Inflammatory macrophage treated with lipopolysaccharide for 1 hour (primary cell): ENCODE results near the gene U2AF2.

ENCODE experiments used
- DNase-seq, 2 donors: peaks; one replicate each; pipeline ENCODE4 v3.0.0-alpha.2; 2020 to 2022

U2AF2 gene

GRCh38 chr19:55654868-55655647 is at the start of gene U2AF2:
Gene U2AF2, plus strand, starts transcription at chr19:55655035. Its CDS starts 70 bp downstream, at chr19:55655105.
- peak; percentile 85 to 96 for DNase-seq

GRCh38 chr19:55605207-55605636 is 49.6 kb upstream of the U2AF2 start:
- DNase-seq: peak; percentile 97 to 98

- peak; percentile 73 to 81 for DNase-seq
Observed at GRCh38 chr19:55605637-55606470, 49.0 kb upstream of the U2AF2 start, which contains the start of gene ZNF865. Gene ZNF865, plus strand, starts transcription at chr19:55605647. Its CDS starts 7,972 bp downstream, at chr19:55613619.

GRCh38 chr19:55606471-55606787 is 48.4 kb upstream of the U2AF2 start:
- no peak for DNase-seq

GRCh38 chr19:55606817-55607216 is 48.0 kb upstream of the U2AF2 start:
- no peak for DNase-seq

GRCh38 chr19:55609326-55609725 is 45.5 kb upstream of the U2AF2 start:
- no peak for DNase-seq

GRCh38 chr19:55611300-55611982 is 43.4 kb upstream of the U2AF2 start:
- no peak for DNase-seq

GRCh38 chr19:55611983-55612645 is 42.7 kb upstream of the U2AF2 start:
- no peak for DNase-seq

GRCh38 chr19:55613396-55613795 is 41.4 kb upstream of the U2AF2 start:
- no peak for DNase-seq

- DNase-seq: no peak
Observed at GRCh38 chr19:55613930-55614710, 40.7 kb upstream of the U2AF2 start.

- no peak for DNase-seq
Observed at GRCh38 chr19:55614711-55615542, 39.9 kb upstream of the U2AF2 start.

GRCh38 chr19:55615543-55616394 is 39.1 kb upstream of the U2AF2 start:
- DNase-seq: no peak

GRCh38 chr19:55616395-55616875 is 38.4 kb upstream of the U2AF2 start:
- no peak for DNase-seq

GRCh38 chr19:55617426-55617825 is 37.4 kb upstream of the U2AF2 start:
- DNase-seq: no peak

GRCh38 chr19:55618426-55618825 is 36.4 kb upstream of the U2AF2 start:
- no peak for DNase-seq

GRCh38 chr19:55619286-55619685 is 35.5 kb upstream of the U2AF2 start:
- peak; percentile 57 to 74 for DNase-seq

- DNase-seq: peak; percentile 64 to 69
Observed at GRCh38 chr19:55620410-55621204, 34.2 kb upstream of the U2AF2 start.

GRCh38 chr19:55621205-55621672 is 33.6 kb upstream of the U2AF2 start:
- DNase-seq: no peak
